Measurements from ENCODE around the gene AUNIP.
A peak's percentile ranks its signal among the peaks of the same experiment; 100 is the strongest.

The AUNIP gene

GRCh38 chr1:25893116-25893515, 33.9 kb upstream of the AUNIP start:
- Histone ChIP-seq H3K79me2 (ENCODE audit: control insufficient read depth, insufficient read depth, low read length) (no peaks in the 10 kb centered on the region), H2BK15ac (replicated peaks; ENCODE audit: low read depth) (no peak overlapping the region), H3K4me3 (ENCODE audit: low read length) (no peak overlapping the region), H2AK5ac (ENCODE audit: low read length) (no peak overlapping the region), H3K27me3 (ENCODE audit: insufficient read depth, low read length, poor library complexity) (no peaks in the 10 kb centered on the region), H2BK5ac (ENCODE audit: low read length) (no peak overlapping the region), H3K79me1 (ENCODE audit: low read length) (no peaks in the 10 kb centered on the region), H3K4me1 (ENCODE audit: control insufficient read depth, low read depth, low read length) (peaks cover 13% of the 10 kb centered on the region), H3K4me2 (ENCODE audit: low read length) (no peak overlapping the region), H3K56ac (ENCODE audit: low read length) (peak overlapping the region; percentile 30), H3K27ac (ENCODE audit: low read depth, low read length) (no peak overlapping the region), H3K36me3 (ENCODE audit: control insufficient read depth, insufficient read depth, low read length) (no peaks in the 10 kb centered on the region), H4K8ac (ENCODE audit: low read depth, low read length) (no peak overlapping the region), H3K23ac (ENCODE audit: low read length) (no peak overlapping the region), H2BK120ac (ENCODE audit: low read depth, low read length) (no peak overlapping the region), H3K18ac (ENCODE audit: low read length) (peak overlapping the region; percentile 29), H3K4ac (ENCODE audit: low read depth, low read length) (peak overlapping the region; percentile 89), H3K9ac (ENCODE audit: low read length) (no peak overlapping the region), H4K5ac (ENCODE audit: low read length) (no peak overlapping the region)
- DNase-seq: no peak
- no CpG with 5 or more reads among the region's 4 CpGs for WGBS (ENCODE audit: extremely low coverage, insufficient coverage, low lambda C conversion rate)

GRCh38 chr1:25891606-25892005, 32.3 kb upstream of the AUNIP start:
- Histone ChIP-seq H3K4me1 (ENCODE audit: control insufficient read depth, low read depth, low read length) (peaks cover 13% of the 10 kb centered on the region), H3K36me3 (ENCODE audit: control insufficient read depth, insufficient read depth, low read length) (no peaks in the 10 kb centered on the region), H3K18ac (ENCODE audit: low read length) (peak overlapping the region; percentile 42), H3K27ac (ENCODE audit: low read depth, low read length) (peak overlapping the region; percentile 75), H3K79me2 (ENCODE audit: control insufficient read depth, insufficient read depth, low read length) (no peaks in the 10 kb centered on the region), H2BK5ac (ENCODE audit: low read length) (no peak overlapping the region), H3K4me3 (ENCODE audit: low read length) (no peak overlapping the region), H2BK120ac (ENCODE audit: low read depth, low read length) (peak overlapping the region; percentile 75), H2BK15ac (replicated peaks; ENCODE audit: low read depth) (peak overlapping the region; percentile 14), H3K4me2 (ENCODE audit: low read length) (no peak overlapping the region), H3K56ac (ENCODE audit: low read length) (peak overlapping the region; percentile 79), H4K5ac (ENCODE audit: low read length) (no peak overlapping the region), H4K8ac (ENCODE audit: low read depth, low read length) (no peak overlapping the region), H3K9ac (ENCODE audit: low read length) (no peak overlapping the region), H3K27me3 (ENCODE audit: insufficient read depth, low read length, poor library complexity) (no peaks in the 10 kb centered on the region), H2AK5ac (ENCODE audit: low read length) (no peak overlapping the region), H3K4ac (ENCODE audit: low read depth, low read length) (peak overlapping the region; percentile 22), H3K23ac (ENCODE audit: low read length) (no peak overlapping the region), H3K79me1 (ENCODE audit: low read length) (no peaks in the 10 kb centered on the region)
- DNase-seq: no peak
- WGBS (ENCODE audit: extremely low coverage, insufficient coverage, low lambda C conversion rate): no CpG with 5 or more reads among the region's 5 CpGs

GRCh38 chr1:25890239-25891034, 31.2 kb upstream of the AUNIP start:
- no peak overlapping the region for H3K23ac ChIP-seq (ENCODE audit: low read length)
- H3K79me2 ChIP-seq (ENCODE audit: control insufficient read depth, insufficient read depth, low read length): no peaks in the 10 kb centered on the region
- H2BK5ac ChIP-seq (ENCODE audit: low read length): no peak overlapping the region
- peaks cover 5% of the 10 kb centered on the region for H3K4me1 ChIP-seq (ENCODE audit: control insufficient read depth, low read depth, low read length)
- H4K5ac ChIP-seq (ENCODE audit: low read length): no peak overlapping the region
- no peak overlapping the region for H3K4me2 ChIP-seq (ENCODE audit: low read length)
- H3K27ac ChIP-seq (ENCODE audit: low read depth, low read length): no peak overlapping the region
- DNase-seq: peak; percentile 74
- no peak overlapping the region for H3K9ac ChIP-seq (ENCODE audit: low read length)
- no CpG with 5 or more reads among the region's 10 CpGs for WGBS (ENCODE audit: extremely low coverage, insufficient coverage, low lambda C conversion rate)
- H3K79me1 ChIP-seq (ENCODE audit: low read length): no peaks in the 10 kb centered on the region
- H2AK5ac ChIP-seq (ENCODE audit: low read length): no peak overlapping the region
- H3K4ac ChIP-seq (ENCODE audit: low read depth, low read length): no peak overlapping the region
- H3K27me3 ChIP-seq (ENCODE audit: insufficient read depth, low read length, poor library complexity): no peaks in the 10 kb centered on the region
- H4K8ac ChIP-seq (ENCODE audit: low read depth, low read length): no peak overlapping the region
- H2BK15ac ChIP-seq (replicated peaks; ENCODE audit: low read depth): no peak overlapping the region
- no peaks in the 10 kb centered on the region for H3K36me3 ChIP-seq (ENCODE audit: control insufficient read depth, insufficient read depth, low read length)
- no peak overlapping the region for H3K18ac ChIP-seq (ENCODE audit: low read length)
- no peak overlapping the region for H2BK120ac ChIP-seq (ENCODE audit: low read depth, low read length)
- no peak overlapping the region for H3K56ac ChIP-seq (ENCODE audit: low read length)
- H3K4me3 ChIP-seq (ENCODE audit: low read length): no peak overlapping the region

- Histone ChIP-seq H2BK5ac (ENCODE audit: low read length) (no peak overlapping the region), H3K79me2 (ENCODE audit: control insufficient read depth, insufficient read depth, low read length) (no peaks in the 10 kb centered on the region), H3K56ac (ENCODE audit: low read length) (no peak overlapping the region), H3K36me3 (ENCODE audit: control insufficient read depth, insufficient read depth, low read length) (no peaks in the 10 kb centered on the region), H4K8ac (ENCODE audit: low read depth, low read length) (no peak overlapping the region), H2BK120ac (ENCODE audit: low read depth, low read length) (no peak overlapping the region), H3K4me2 (ENCODE audit: low read length) (no peak overlapping the region), H2AK5ac (ENCODE audit: low read length) (no peak overlapping the region), H3K79me1 (ENCODE audit: low read length) (no peaks in the 10 kb centered on the region), H3K27ac (ENCODE audit: low read depth, low read length) (no peak overlapping the region), H2BK15ac (replicated peaks; ENCODE audit: low read depth) (no peak overlapping the region), H3K4me3 (ENCODE audit: low read length) (no peak overlapping the region), H3K23ac (ENCODE audit: low read length) (no peak overlapping the region), H3K4me1 (ENCODE audit: control insufficient read depth, low read depth, low read length) (peaks cover 5% of the 10 kb centered on the region), H3K4ac (ENCODE audit: low read depth, low read length) (no peak overlapping the region), H3K27me3 (ENCODE audit: insufficient read depth, low read length, poor library complexity) (no peaks in the 10 kb centered on the region), H3K9ac (ENCODE audit: low read length) (no peak overlapping the region), H4K5ac (ENCODE audit: low read length) (no peak overlapping the region), H3K18ac (ENCODE audit: low read length) (no peak overlapping the region)
- WGBS (ENCODE audit: extremely low coverage, insufficient coverage, low lambda C conversion rate): no CpG with 5 or more reads among the region's 3 CpGs
- peak; percentile 21 for DNase-seq
Measured at GRCh38 chr1:25889470-25889869, 30.2 kb upstream of the AUNIP start.

- no peaks in the 10 kb centered on the region for H3K36me3 ChIP-seq (ENCODE audit: control insufficient read depth, insufficient read depth, low read length)
- no peak overlapping the region for H2BK120ac ChIP-seq (ENCODE audit: low read depth, low read length)
- no peak overlapping the region for H3K4ac ChIP-seq (ENCODE audit: low read depth, low read length)
- no peak overlapping the region for H4K5ac ChIP-seq (ENCODE audit: low read length)
- DNase-seq: no peak
- no peak overlapping the region for H3K4me3 ChIP-seq (ENCODE audit: low read length)
- H2BK5ac ChIP-seq (ENCODE audit: low read length): no peak overlapping the region
- no CpG with 5 or more reads among the region's 7 CpGs for WGBS (ENCODE audit: extremely low coverage, insufficient coverage, low lambda C conversion rate)
- no peaks in the 10 kb centered on the region for H3K79me1 ChIP-seq (ENCODE audit: low read length)
- no peak overlapping the region for H3K56ac ChIP-seq (ENCODE audit: low read length)
- H3K23ac ChIP-seq (ENCODE audit: low read length): no peak overlapping the region
- no peak overlapping the region for H2AK5ac ChIP-seq (ENCODE audit: low read length)
- H3K27ac ChIP-seq (ENCODE audit: low read depth, low read length): no peak overlapping the region
- H3K79me2 ChIP-seq (ENCODE audit: control insufficient read depth, insufficient read depth, low read length): no peaks in the 10 kb centered on the region
- no peak overlapping the region for H3K9ac ChIP-seq (ENCODE audit: low read length)
- H3K18ac ChIP-seq (ENCODE audit: low read length): no peak overlapping the region
- no peaks in the 10 kb centered on the region for H3K27me3 ChIP-seq (ENCODE audit: insufficient read depth, low read length, poor library complexity)
- no peak overlapping the region for H4K8ac ChIP-seq (ENCODE audit: low read depth, low read length)
- H3K4me2 ChIP-seq (ENCODE audit: low read length): no peak overlapping the region
- no peak overlapping the region for H2BK15ac ChIP-seq (replicated peaks; ENCODE audit: low read depth)
- peaks cover 5% of the 10 kb centered on the region for H3K4me1 ChIP-seq (ENCODE audit: control insufficient read depth, low read depth, low read length)
Measured at GRCh38 chr1:25888426-25888987, 29.2 kb upstream of the AUNIP start.

Measured in mesendoderm (in vitro differentiated cells).